LNCAP (cell line): ENCODE measurements around the gene NLRP6.
A peak's percentile ranks its signal among the peaks of the same experiment; 100 is the strongest.

ENCODE experiments used
- CTCF ChIP-seq: fragments of 450-650 bp; IDR thresholded peaks from 2 replicates; pipeline ENCODE4 v1.5.1; 2017; ENCODE audit warnings: mild to moderate bottlenecking

Gene NLRP6

DNA sequence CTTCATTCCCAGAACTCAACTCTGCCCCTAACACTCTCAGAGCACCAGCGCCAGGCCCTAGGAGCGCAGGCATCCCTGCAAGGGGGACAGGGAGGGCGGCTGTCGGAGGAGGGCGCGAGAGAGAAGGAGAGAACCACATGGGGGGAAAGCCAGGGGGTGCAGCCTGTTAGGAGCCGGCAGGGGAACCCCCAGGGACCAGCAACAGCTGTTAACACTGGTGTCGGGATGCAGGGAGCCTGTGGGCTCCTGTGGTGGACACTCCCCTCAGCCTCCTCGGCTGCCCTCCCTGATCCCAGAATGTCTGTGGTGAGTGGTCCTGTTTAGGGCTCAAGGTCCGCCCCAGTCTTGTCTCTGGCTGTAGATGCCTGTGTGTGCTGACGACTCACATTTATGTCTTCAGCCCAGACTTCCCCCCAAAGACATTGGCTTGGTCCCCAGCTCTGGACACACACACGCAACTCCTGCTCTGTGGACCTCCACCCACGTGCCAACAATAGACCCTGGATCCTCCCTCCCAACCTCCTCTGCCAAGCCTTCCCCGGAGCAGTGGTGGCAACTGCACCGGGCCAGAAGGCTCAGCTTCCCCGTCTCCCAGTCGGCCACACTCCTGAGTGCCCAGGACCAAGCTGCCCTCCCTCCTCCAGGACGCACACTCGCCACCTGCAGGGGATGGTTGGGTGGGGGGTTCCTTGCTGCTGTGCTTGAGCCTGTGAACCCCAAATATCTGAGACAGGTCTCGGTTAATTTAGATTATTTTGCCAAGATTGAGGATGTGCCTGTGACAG, 21.9 kb downstream of the NLRP6 start:
- no peak for TF ChIP-seq CTCF

DNA sequence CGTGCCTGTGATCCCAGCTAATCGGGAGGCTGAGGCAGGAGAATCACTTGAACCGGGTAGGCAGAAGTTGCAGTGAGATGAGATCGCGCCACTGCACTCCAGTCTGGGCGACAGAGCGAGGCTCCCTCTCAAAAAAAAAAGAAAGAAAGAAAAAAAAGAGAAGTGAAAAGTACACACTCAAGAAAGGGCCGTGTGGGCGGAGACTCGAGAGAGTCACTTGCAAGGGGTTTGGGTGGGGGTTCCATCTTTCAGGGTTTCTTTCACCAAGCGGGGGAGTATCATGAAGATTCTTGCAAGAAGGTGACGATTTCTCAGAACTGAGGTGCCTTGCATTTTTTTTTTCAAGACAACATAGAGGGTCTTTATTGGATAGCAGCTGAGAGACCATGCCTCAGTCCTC, 25.2 kb downstream of the NLRP6 start:
- no peak for TF ChIP-seq CTCF

DNA sequence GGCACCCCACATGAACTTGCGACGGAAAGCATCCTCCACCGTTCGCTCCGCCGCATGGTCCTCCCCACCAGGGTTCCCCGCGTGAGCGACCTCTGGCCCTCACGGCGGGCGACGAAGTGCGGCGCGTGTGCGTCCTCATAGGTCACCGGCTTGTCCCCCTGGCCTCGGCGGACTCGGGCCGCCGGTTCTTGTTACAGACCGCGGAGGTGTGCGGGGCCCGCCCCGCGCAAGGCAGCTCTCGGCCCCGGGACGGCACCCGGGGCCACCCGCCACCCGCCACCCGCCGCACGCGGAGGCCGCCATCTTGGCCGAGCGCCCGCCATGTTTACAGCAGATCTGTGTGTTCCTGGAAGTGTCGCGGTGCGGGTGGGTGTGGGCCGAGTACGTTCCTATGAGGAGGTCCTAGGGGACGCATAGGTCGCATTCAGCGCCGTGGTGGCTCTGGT, 25.9 kb downstream of the NLRP6 start:
- no peak for TF ChIP-seq CTCF

- TF ChIP-seq CTCF: peak; percentile 60
These were observed 27.0 kb downstream of the NLRP6 start for GRCh38 chr11:304915-305843.

- no peak for TF ChIP-seq CTCF
These were observed 27.6 kb downstream of the NLRP6 start for GRCh38 chr11:305844-306211.

- no peak for TF ChIP-seq CTCF
These were observed 28.6 kb downstream of the NLRP6 start for GRCh38 chr11:306645-307371.
